PC-9 (cell line): Measurements from ENCODE around the gene KCNQ5.

Source experiments
- EZH2 ChIP-seq: fragments of 200-600 bp; sonication (generic); IDR thresholded peaks from 2 replicates; pipeline ENCODE4 v1.8.0; 2017; ENCODE audit warnings: antibody characterized with exemption, low read depth
- TF ChIP-seq, protein P1 (sequence below): fragments of 200-600 bp; sonication (generic); conservative IDR thresholded peaks from 2 replicates; pipeline ENCODE4 v1.6.1; 2017; ENCODE audit warnings: mixed run types, antibody characterized with exemption, mild to moderate bottlenecking, moderate library complexity

DNA sequence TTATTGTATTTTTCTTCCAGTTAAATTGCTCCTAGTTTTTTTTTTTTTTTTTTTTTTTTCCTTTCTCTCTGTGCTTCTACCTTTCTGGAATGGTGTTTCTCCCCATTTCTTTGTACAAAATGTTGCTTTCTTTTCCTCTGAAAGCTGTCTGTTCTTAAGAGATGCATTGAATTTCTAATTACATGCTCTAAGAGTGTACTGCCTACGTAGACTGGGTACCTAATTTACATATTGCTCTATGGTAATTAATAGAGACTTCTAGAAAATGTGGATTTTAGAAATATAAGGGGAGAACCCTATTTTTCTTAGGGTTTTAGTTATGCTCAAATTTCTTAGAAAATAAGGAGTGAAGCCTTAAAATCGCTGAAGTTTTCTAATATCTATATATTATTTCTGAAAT is 13.8 kb downstream of the KCNQ5 start:
- TF ChIP-seq, protein P1, sequence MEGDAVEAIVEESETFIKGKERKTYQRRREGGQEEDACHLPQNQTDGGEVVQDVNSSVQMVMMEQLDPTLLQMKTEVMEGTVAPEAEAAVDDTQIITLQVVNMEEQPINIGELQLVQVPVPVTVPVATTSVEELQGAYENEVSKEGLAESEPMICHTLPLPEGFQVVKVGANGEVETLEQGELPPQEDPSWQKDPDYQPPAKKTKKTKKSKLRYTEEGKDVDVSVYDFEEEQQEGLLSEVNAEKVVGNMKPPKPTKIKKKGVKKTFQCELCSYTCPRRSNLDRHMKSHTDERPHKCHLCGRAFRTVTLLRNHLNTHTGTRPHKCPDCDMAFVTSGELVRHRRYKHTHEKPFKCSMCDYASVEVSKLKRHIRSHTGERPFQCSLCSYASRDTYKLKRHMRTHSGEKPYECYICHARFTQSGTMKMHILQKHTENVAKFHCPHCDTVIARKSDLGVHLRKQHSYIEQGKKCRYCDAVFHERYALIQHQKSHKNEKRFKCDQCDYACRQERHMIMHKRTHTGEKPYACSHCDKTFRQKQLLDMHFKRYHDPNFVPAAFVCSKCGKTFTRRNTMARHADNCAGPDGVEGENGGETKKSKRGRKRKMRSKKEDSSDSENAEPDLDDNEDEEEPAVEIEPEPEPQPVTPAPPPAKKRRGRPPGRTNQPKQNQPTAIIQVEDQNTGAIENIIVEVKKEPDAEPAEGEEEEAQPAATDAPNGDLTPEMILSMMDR: no peak
- no peak for TF ChIP-seq EZH2
